Activated T-cell treated with anti-CD3 and anti-CD28 coated beads for 24 hours (primary cell): ENCODE data around the gene PCDH1.

Source experiments
- DNase-seq: peaks from one replicate; pipeline ENCODE4 v3.0.0-alpha.2; 2020; ENCODE audit warnings: low read depth

The PCDH1 gene

DNA sequence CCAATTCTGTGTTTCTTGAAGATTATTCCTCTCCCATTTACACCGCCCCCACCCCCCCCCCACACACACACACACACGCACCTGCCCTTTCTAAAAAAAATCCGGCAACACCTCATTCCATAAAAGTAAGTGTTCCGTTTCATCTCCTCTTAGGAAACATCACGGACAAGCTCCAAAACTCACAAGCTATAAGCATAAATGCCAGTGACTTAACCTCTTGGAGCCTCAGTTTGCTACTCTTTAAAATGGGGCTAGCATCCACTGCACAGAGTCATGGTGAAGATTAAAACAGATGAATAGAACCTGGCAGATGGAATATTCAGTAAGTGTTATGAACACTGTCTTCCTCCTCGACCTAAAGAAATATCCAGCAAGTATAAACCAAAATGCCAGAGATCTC is 70.5 kb downstream of the PCDH1 start:
- no peak for DNase-seq

- no peak for DNase-seq
These were observed 70.9 kb downstream of the PCDH1 start for GRCh38 chr5:141807329-141807728.

DNA sequence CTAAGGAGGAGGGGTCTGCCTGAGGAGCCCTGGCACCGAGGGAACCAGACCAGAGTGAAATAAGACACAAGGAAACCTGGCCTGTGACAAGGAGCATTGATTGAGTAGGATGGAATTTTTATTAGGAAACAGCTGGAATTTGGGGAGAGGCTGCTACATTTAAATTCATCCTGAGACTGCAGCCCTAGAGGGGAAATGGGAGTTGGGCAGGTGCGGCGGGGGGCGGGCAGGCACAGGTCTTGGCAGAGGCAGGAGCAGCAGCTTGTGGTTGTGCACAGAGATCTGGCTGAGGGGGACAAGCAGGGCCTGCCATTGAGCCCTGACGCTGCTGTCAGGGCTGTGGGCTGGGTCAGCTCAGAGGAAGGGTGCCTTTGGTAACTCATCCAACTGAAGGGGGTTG is 71.6 kb downstream of the PCDH1 start:
- no peak for DNase-seq

GRCh38 chr5:141805874-141806595 is 72.2 kb downstream of the PCDH1 start:
- no peak for DNase-seq

DNA sequence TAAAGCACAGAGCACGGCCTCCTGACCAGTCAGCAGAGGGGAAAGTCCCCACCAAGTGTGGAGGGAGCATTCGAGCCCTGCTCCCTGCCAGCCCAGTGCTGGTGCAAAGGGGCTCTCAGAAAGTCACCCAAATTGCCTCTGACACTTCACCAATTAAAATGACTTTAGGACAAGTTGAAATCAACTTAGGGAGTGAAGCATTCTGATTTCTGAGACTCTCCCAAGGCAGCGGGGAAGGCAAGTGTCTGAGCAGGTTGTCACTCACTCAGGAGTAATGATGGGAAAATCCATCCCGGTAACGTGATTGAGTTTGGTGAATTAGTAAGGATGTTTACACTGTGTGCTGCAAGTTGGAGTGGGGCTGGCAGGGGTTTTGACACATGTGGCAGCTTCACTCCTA is 73.7 kb downstream of the PCDH1 start:
- no peak for DNase-seq
